ENCODE measurements around the gene CYP46A1. TPM values are rescaled to one million over a fixed set of nuclear protein-coding genes. Genes with fewer than 3 reads are reported as not detected.
A peak's percentile ranks its signal among the peaks of the same experiment; 100 is the strongest.

Gene CYP46A1
- total and polyA plus RNA-seq, 4 donors: 0.14 to 0.92 (median 0.48) TPM

- no peak for TF ChIP-seq REST (IDR thresholded peaks at IDR 0.05)
- no peak for TF ChIP-seq GABPA (IDR thresholded peaks at IDR 0.05 in 1 of 2, conservative IDR thresholded peaks at IDR 0.05 in 1 of 2)
- TF ChIP-seq HNF4G (IDR thresholded peaks at IDR 0.05): no peak
- TF ChIP-seq SP1 (IDR thresholded peaks at IDR 0.05): no peak
Measured at GRCh38 chr14:99773521-99774497, 89.7 kb downstream of the CYP46A1 start (continued).

- DNase-seq (ENCODE audit: low spot score): no peak
- TF ChIP-seq JUND (IDR thresholded peaks at IDR 0.05) (no peak), FOXA2 (IDR thresholded peaks at IDR 0.05) (no peak), FOXA1 (IDR thresholded peaks at IDR 0.05) (no peak), RAD21 (IDR thresholded peaks at IDR 0.05) (no peak), EGR1 (IDR thresholded peaks at IDR 0.05; ENCODE audit: low read depth in 2 of 2) (no peak), NR2F2 (IDR thresholded peaks at IDR 0.05) (no peak), SP1 (IDR thresholded peaks at IDR 0.05) (no peak), RXRA (IDR thresholded peaks at IDR 0.05) (no peak), GABPA (IDR thresholded peaks at IDR 0.05 in 1 of 2, conservative IDR thresholded peaks at IDR 0.05 in 1 of 2) (no peak), YY1 (IDR thresholded peaks at IDR 0.05) (no peak), TAF1 (conservative IDR thresholded peaks at IDR 0.05) (no peak), CTCF (IDR thresholded peaks at IDR 0.05; ENCODE audit: low read depth, low read length, missing input control) (no peak), REST (IDR thresholded peaks at IDR 0.05) (no peak), HNF4G (IDR thresholded peaks at IDR 0.05) (no peak), ZBTB33 (IDR thresholded peaks at IDR 0.05) (no peak), MAX (IDR thresholded peaks at IDR 0.05) (no peak), HNF4A (conservative IDR thresholded peaks at IDR 0.05) (no peak), ATF3 (IDR thresholded peaks at IDR 0.05) (no peak)
Measured at GRCh38 chr14:99774556-99775307, 90.6 kb downstream of the CYP46A1 start.

More at GRCh38 chr14:99774556-99775307, 90.6 kb downstream of the CYP46A1 start:
- Histone ChIP-seq H3K4me3 (ENCODE audit: low read depth in 1 of 3, low read length in 3 of 3) (no peak overlapping the region), H3K27ac (ENCODE audit: low read depth in 1 of 2, low read length in 2 of 2) (peak overlapping the region in 1 of 2 donors; percentile 16), H3K27me3 (ENCODE audit: control insufficient read depth in 4 of 4, insufficient read depth in 4 of 4, low read length in 3 of 4) (peaks cover 0 to 9% (median 0%) of the 10 kb centered on the region in 4 donors), H3K9ac (ENCODE audit: low read depth in 1 of 2, low read length in 2 of 2) (no peak overlapping the region), H3K4me1 (ENCODE audit: control insufficient read depth in 4 of 4, insufficient read depth in 4 of 4, low read length in 3 of 4) (no peaks in the 10 kb centered on the region), H3K36me3 (ENCODE audit: control insufficient read depth in 4 of 4, insufficient read depth in 3 of 4, low read depth in 1 of 4, low read length in 3 of 4) (no peaks in the 10 kb centered on the region), H3K9me3 (ENCODE audit: control insufficient read depth in 4 of 4, low read length in 3 of 4) (no peaks in the 10 kb centered on the region)
- 59% methylated on average over 6 of the region's 6 CpGs for WGBS

Data from liver (tissue), 9 donors.